ENCODE data around the gene GRM1.

GRM1 gene

GRCh38 chr6:146246028-146246427 lies 217.2 kb downstream of the GRM1 start:
- no peak overlapping the region for H3K4me3 ChIP-seq (ENCODE audit: low read depth, low read length)
- no peak for DNase-seq (ENCODE audit: low read depth)
- TF ChIP-seq, protein P1, sequence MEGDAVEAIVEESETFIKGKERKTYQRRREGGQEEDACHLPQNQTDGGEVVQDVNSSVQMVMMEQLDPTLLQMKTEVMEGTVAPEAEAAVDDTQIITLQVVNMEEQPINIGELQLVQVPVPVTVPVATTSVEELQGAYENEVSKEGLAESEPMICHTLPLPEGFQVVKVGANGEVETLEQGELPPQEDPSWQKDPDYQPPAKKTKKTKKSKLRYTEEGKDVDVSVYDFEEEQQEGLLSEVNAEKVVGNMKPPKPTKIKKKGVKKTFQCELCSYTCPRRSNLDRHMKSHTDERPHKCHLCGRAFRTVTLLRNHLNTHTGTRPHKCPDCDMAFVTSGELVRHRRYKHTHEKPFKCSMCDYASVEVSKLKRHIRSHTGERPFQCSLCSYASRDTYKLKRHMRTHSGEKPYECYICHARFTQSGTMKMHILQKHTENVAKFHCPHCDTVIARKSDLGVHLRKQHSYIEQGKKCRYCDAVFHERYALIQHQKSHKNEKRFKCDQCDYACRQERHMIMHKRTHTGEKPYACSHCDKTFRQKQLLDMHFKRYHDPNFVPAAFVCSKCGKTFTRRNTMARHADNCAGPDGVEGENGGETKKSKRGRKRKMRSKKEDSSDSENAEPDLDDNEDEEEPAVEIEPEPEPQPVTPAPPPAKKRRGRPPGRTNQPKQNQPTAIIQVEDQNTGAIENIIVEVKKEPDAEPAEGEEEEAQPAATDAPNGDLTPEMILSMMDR (IDR thresholded peaks at IDR 0.05; ENCODE audit: low read depth, low read length, missing control alignments): no peak

GRCh38 chr6:146253691-146254090 lies 224.8 kb downstream of the GRM1 start:
- no peak overlapping the region for H3K4me3 ChIP-seq (ENCODE audit: low read depth, low read length)
- DNase-seq (ENCODE audit: low read depth): no peak
- TF ChIP-seq, protein P1 (IDR thresholded peaks at IDR 0.05; ENCODE audit: low read depth, low read length, missing control alignments): no peak

DNA sequence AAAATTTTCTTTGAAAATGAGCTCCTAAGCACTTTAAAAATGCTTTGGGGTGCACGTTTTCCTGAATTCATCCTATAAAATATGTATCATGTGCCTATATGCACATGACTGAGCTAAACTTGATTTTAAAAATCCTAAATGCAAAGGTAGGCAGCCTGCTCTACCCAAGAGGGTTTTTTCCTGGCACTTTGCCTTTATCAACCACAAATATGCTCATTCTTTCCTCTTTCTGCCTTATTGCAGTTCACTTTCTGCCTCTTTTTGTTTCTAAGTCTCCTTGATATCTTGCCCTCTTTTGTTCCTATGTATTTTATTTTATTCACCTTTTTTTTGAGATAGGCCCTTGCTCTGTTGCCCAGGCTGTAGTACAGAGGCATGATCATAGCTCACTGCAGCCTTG lies 229.3 kb downstream of the GRM1 start:
- TF ChIP-seq, protein P1 (IDR thresholded peaks at IDR 0.05; ENCODE audit: low read depth, low read length, missing control alignments): no peak
- DNase-seq (ENCODE audit: low read depth): no peak
- no peak overlapping the region for H3K4me3 ChIP-seq (ENCODE audit: low read depth, low read length)

DNA sequence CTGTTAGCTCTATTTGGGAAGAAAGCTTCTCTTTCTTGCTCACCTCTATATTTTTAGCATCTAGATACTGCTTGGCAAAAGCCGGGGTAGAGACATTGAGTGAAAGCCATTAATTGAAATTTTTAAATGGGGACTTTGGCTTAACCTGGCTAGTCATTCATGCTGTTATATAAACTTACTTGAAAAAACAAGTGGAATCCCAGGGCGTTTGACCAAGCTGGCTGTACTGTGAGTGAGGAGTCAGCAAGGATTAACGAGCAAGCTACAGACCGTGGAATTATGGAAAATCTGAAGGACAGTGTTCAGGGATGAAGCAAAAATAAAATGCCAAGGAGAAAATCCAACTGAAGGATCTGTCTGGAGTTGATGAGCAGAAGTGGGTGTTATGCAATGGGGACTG lies 232.0 kb downstream of the GRM1 start:
- no peak overlapping the region for H3K4me3 ChIP-seq (ENCODE audit: low read depth, low read length)
- DNase-seq (ENCODE audit: low read depth): no peak
- TF ChIP-seq, protein P1 (IDR thresholded peaks at IDR 0.05; ENCODE audit: low read depth, low read length, missing control alignments): no peak

DNA sequence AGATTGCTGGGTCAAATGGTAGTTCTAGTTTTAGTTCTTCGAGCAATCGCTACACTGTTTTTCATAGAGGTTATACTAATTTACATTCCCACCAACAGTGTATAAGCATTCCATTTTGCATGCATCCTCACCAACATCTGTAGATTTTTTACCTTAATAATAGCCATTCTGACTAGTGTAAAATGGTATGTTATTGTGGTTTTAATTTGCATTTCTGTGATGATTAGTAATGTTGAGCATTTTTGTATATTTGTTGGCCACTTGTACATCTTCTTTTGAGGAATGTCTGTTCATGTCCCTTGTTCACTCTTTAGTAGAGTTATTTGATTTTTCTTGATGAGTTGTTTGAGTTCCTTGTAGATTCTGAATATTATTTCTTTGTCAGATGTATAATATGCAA lies 236.2 kb downstream of the GRM1 start:
- TF ChIP-seq, protein P1 (IDR thresholded peaks at IDR 0.05; ENCODE audit: low read depth, low read length, missing control alignments): no peak
- DNase-seq (ENCODE audit: low read depth): no peak
- no peak overlapping the region for H3K4me3 ChIP-seq (ENCODE audit: low read depth, low read length)

GRCh38 chr6:146267447-146267846 lies 238.6 kb downstream of the GRM1 start:
- H3K4me3 ChIP-seq (ENCODE audit: low read depth, low read length): no peak overlapping the region
- no peak for DNase-seq (ENCODE audit: low read depth)
- TF ChIP-seq, protein P1 (IDR thresholded peaks at IDR 0.05; ENCODE audit: low read depth, low read length, missing control alignments): no peak

GRCh38 chr6:146267946-146268345 lies 239.1 kb downstream of the GRM1 start:
- H3K4me3 ChIP-seq (ENCODE audit: low read depth, low read length): no peak overlapping the region
- no peak for DNase-seq (ENCODE audit: low read depth)
- TF ChIP-seq, protein P1 (IDR thresholded peaks at IDR 0.05; ENCODE audit: low read depth, low read length, missing control alignments): no peak

Measured in GM12864 (cell line).